Endodermal cell (in vitro differentiated cells): ENCODE data around the gene SRSF7. TPM values are rescaled to one million over a fixed set of nuclear protein-coding genes. Genes with fewer than 3 reads are reported as not detected.

Source experiments
- DNase-seq: peaks from one replicate; pipeline ENCODE4 v3.0.0-alpha.2; 2017
- H3K27ac ChIP-seq: 2 replicates; pipeline ENCODE4 v1.5.1; 2013; ENCODE audit warnings: mild to moderate bottlenecking, low read depth, low read length, moderate library complexity
- H3K27me3 ChIP-seq: 2 replicates; pipeline ENCODE4 v1.6.1; 2013; ENCODE audit warnings: mild to moderate bottlenecking, low read length, moderate library complexity; ENCODE audit not compliant: insufficient read depth, control insufficient read depth, poor library complexity, severe bottlenecking
- H3K36me3 ChIP-seq: 2 replicates; pipeline ENCODE4 v1.7.0; 2013; ENCODE audit warnings: mild to moderate bottlenecking, low read length, moderate library complexity; ENCODE audit not compliant: control insufficient read depth, insufficient read depth
- H3K4me1 ChIP-seq: one replicate; pipeline ENCODE4 v1.7.0; 2013; ENCODE audit warnings: low read length; ENCODE audit not compliant: control insufficient read depth, insufficient read depth
- H3K4me3 ChIP-seq: 2 replicates; pipeline ENCODE4 v1.5.1; 2013; ENCODE audit warnings: mild to moderate bottlenecking, low read length, moderate library complexity
- H3K9ac ChIP-seq: 2 replicates; pipeline ENCODE4 v1.6.1; 2013; ENCODE audit warnings: mild to moderate bottlenecking, low read length, moderate library complexity; ENCODE audit not compliant: poor library complexity, severe bottlenecking; ENCODE audit errors: extremely low read depth
- H3K9me3 ChIP-seq: 2 replicates; pipeline ENCODE4 v1.6.1; 2013; ENCODE audit warnings: mild to moderate bottlenecking, low read length, moderate library complexity; ENCODE audit not compliant: control insufficient read depth
- H3K27ac Mint-ChIP-seq: 2 replicates; pipeline ENCODE4 v1.8.0; 2020; ENCODE audit warnings: mixed read lengths
- H3K27me3 Mint-ChIP-seq: 2 replicates; pipeline ENCODE4 v1.8.0; 2021; ENCODE audit warnings: mild to moderate bottlenecking, mixed read lengths; ENCODE audit not compliant: insufficient read depth
- H3K36me3 Mint-ChIP-seq: 2 replicates; pipeline ENCODE4 v1.8.0; 2020; ENCODE audit warnings: low read depth, mixed read lengths
- H3K4me1 Mint-ChIP-seq: 2 replicates; pipeline ENCODE4 v1.8.0; 2020; ENCODE audit warnings: mixed read lengths
- H3K4me3 Mint-ChIP-seq: 2 replicates; pipeline ENCODE4 v1.8.0; 2020; ENCODE audit warnings: mild to moderate bottlenecking, moderate library complexity, mixed read lengths
- H3K9me3 Mint-ChIP-seq: 2 replicates; pipeline ENCODE4 v1.8.0; 2020; ENCODE audit warnings: mild to moderate bottlenecking, mixed read lengths
- CTCF ChIP-seq: fragments of 200-600 bp; sonication (generic); conservative IDR thresholded peaks from 2 replicates; pipeline ENCODE4 v1.5.0; 2021; ENCODE audit warnings: antibody characterized with exemption, mild to moderate bottlenecking
- WGBS, 2 experiments: methylation state at CpG; one replicate each; pipeline versions ENCODE4 v1.1.5 to v1.1.7; 2013; ENCODE audit warnings: missing lambda C conversion rate in 2 of 2, mixed read lengths in 1 of 2; ENCODE audit not compliant: insufficient coverage in 1 of 2, insufficient read length in 1 of 2; 5-methylcytosine and 5-hydroxymethylcytosine counted together
- total RNA-seq, 2 donors: library from RNA; stranded (reverse); fragmentation: NEBNext Ultra II Directional in 1 of 2; extraction: Animal tissue kit (Norgen Biotek cat#: 25700) in 1 of 2; gene quantifications; 2 replicates in 1 of 2; 3 replicates in 1 of 2; pipeline ENCODE4 v1.2.1, GENCODE V29; 2021

SRSF7 gene
- total RNA-seq, 2 donors from 2014 or later = 306 to 332 TPM

DNA sequence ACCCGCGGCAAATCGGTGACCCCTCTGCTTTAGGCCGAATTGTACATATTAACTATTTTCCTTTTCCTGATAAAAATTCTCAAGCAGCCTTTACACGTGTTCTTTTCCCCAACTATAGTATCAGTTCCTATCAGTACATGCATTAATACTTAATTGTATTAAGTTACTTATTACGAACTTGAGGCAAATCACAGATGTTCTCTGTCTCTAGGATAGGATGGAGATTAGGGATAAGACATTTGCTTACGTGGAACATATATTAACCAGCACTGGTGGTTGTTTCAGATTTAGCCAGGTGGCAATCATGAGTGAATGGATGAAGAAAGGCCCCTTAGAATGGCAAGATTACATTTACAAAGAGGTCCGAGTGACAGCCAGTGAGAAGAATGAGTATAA lies 27.5 kb upstream of the SRSF7 start:
- no peaks in the 10 kb centered on the region for H3K9me3 Mint-ChIP-seq
- peaks cover 9% of the 10 kb centered on the region for H3K4me1 Mint-ChIP-seq
- WGBS, 2 experiments = 35 to 41% methylated on average over 7 to 8 of the region's 8 CpGs
- H3K27me3 Mint-ChIP-seq = peaks cover 18% of the 10 kb centered on the region
- no peak for TF ChIP-seq CTCF
- peaks cover 16% of the 10 kb centered on the region for H3K36me3 Mint-ChIP-seq
- peak overlapping the region; percentile 94 for H3K4me3 ChIP-seq
- peaks cover 22% of the 10 kb centered on the region for H3K27me3 ChIP-seq
- H3K4me1 ChIP-seq = peaks cover 3% of the 10 kb centered on the region
- H3K9me3 ChIP-seq = no peaks in the 10 kb centered on the region
- H3K27ac ChIP-seq = no peak overlapping the region
- peaks cover 7% of the 10 kb centered on the region for H3K36me3 ChIP-seq
- H3K27ac Mint-ChIP-seq = peak overlapping the region; percentile 81
- DNase-seq = no peak
- H3K4me3 Mint-ChIP-seq = peak overlapping the region; percentile 86
- H3K9ac ChIP-seq = peak overlapping the region; percentile 53

- no peak for TF ChIP-seq CTCF
- H3K36me3 Mint-ChIP-seq = peaks cover 7% of the 10 kb centered on the region
- no peaks in the 10 kb centered on the region for H3K9me3 Mint-ChIP-seq
- Histone ChIP-seq H3K27ac (no peak overlapping the region), H3K9ac (no peak overlapping the region), H3K27me3 (peaks cover 22% of the 10 kb centered on the region), H3K36me3 (peaks cover 4% of the 10 kb centered on the region), H3K4me1 (peaks cover 3% of the 10 kb centered on the region), H3K9me3 (no peaks in the 10 kb centered on the region), H3K4me3 (no peak overlapping the region)
- H3K27ac Mint-ChIP-seq = no peak overlapping the region
- WGBS, 2 experiments = 89 to 91% methylated on average over 8 to 13 of the region's 13 CpGs
- H3K4me1 Mint-ChIP-seq = peaks cover 9% of the 10 kb centered on the region
- H3K27me3 Mint-ChIP-seq = peaks cover 18% of the 10 kb centered on the region
- no peak for DNase-seq
- H3K4me3 Mint-ChIP-seq = no peak overlapping the region
These were observed 25.4 kb upstream of the SRSF7 start for GRCh38 chr2:38776531-38776930.

GRCh38 chr2:38775921-38776225 lies 24.7 kb upstream of the SRSF7 start:
- 88 to 89% methylated on average over 4 to 7 of the region's 7 CpGs for WGBS, 2 experiments
- peaks cover 22% of the 10 kb centered on the region for H3K27me3 ChIP-seq
- Mint-ChIP-seq H3K9me3 (no peaks in the 10 kb centered on the region), H3K36me3 (peaks cover 3% of the 10 kb centered on the region), H3K4me3 (no peak overlapping the region), H3K4me1 (peaks cover 9% of the 10 kb centered on the region), H3K27me3 (peaks cover 18% of the 10 kb centered on the region), H3K27ac (no peak overlapping the region)
- no peak overlapping the region for H3K9ac ChIP-seq
- no peak for DNase-seq
- no peak for TF ChIP-seq CTCF
- H3K4me1 ChIP-seq = peaks cover 3% of the 10 kb centered on the region
- H3K27ac ChIP-seq = no peak overlapping the region
- no peaks in the 10 kb centered on the region for H3K9me3 ChIP-seq
- no peaks in the 10 kb centered on the region for H3K36me3 ChIP-seq
- H3K4me3 ChIP-seq = no peak overlapping the region
